ENCODE measurements around the gene DHX30. TPM values are rescaled to one million over a fixed set of nuclear protein-coding genes. Genes with fewer than 3 reads are reported as not detected.

DHX30 gene
- polyA plus RNA-seq, 1 of the 3 experiments (the other 2 are of a cell fraction) = 86.3 TPM

GRCh38 chr3:47846186-47846879 lies 43.4 kb downstream of the DHX30 start:
- 98% methylated on average over 20 of the region's 37 CpGs for WGBS (ENCODE audit: low lambda C conversion rate)
- CTCF ChIA-PET = interaction anchor here (3.0 kb wide), 1 partner anchor 306 kb away, joined by 20 read pairs; no protein-coding TSS in a partner anchor
- Histone ChIP-seq H3K4me2 (no peak overlapping the region), H2AFZ (ENCODE audit: low read depth) (no peak overlapping the region), H3K9me3 (no peaks in the 10 kb centered on the region), H3K36me3 (replicated peaks in 1 of 2; ENCODE audit: control insufficient read depth in 1 of 2, insufficient read depth in 2 of 2, low read length in 1 of 2) (peaks cover 39 to 89% of the 10 kb centered on the region in 2 experiments), H3K27ac (ENCODE audit: low read depth in 2 of 2, low read length in 1 of 2) (no peak overlapping the region; a peak in 1 of 4 replicates), H3K27me3 (ENCODE audit: insufficient read depth) (no peaks in the 10 kb centered on the region), H3K79me2 (ENCODE audit: insufficient read depth) (no peaks in the 10 kb centered on the region), H3F3A (replicated peaks; ENCODE audit: insufficient read depth) (peaks cover 18% of the 10 kb centered on the region), H3K4me3 (ENCODE audit: low read depth in 2 of 2, low read length in 1 of 2) (no peak overlapping the region), H3K4me1 (ENCODE audit: control insufficient read depth in 1 of 2, insufficient read depth in 2 of 2, low read depth in 1 of 2, low read length in 1 of 2) (no peaks in the 10 kb centered on the region), H4K20me1 (ENCODE audit: insufficient read depth) (peaks cover 23% of the 10 kb centered on the region; the same call in 1 of the 2 replicates), H3K9me2 (no peaks in the 10 kb centered on the region), H3K9ac (no peak overlapping the region)
- TF ChIP-seq SIN3A (IDR thresholded peaks at IDR 0.05; ENCODE audit: borderline replicate concordance, low read depth, low read length) = no peak
- no peak for TF ChIP-seq ELF1 (IDR thresholded peaks at IDR 0.05)
- no peak for TF ChIP-seq NFIC (IDR thresholded peaks at IDR 0.05; ENCODE audit: borderline replicate concordance)
- TF ChIP-seq POLR2AphosphoS5 (IDR thresholded peaks at IDR 0.05; ENCODE audit: low read depth, low read length) = no peak; the same call in 1 of the 2 replicates
- no peak for TF ChIP-seq SMC3 (IDR thresholded peaks at IDR 0.05; ENCODE audit: low read depth, low read length)
- no peak for TF ChIP-seq TCF12 (IDR thresholded peaks at IDR 0.05)
- no peak for TF ChIP-seq IRF3 (IDR thresholded peaks at IDR 0.05; ENCODE audit: low read depth, low read length)
- TF ChIP-seq EZH2phosphoT487 (IDR thresholded peaks at IDR 0.05; ENCODE audit: borderline replicate concordance, low read depth) = no peak
- TF ChIP-seq CTCF (IDR thresholded peaks at IDR 0.05) = no peak
- no peak for TF ChIP-seq RFX5 (IDR thresholded peaks at IDR 0.05; ENCODE audit: low read length)
- no peak for TF ChIP-seq FOXJ3 (CRISPR knock-in tag; IDR thresholded peaks at IDR 0.05)
- no peak for TF ChIP-seq FOXM1 (IDR thresholded peaks at IDR 0.05; ENCODE audit: low read depth)
- no peak for TF ChIP-seq PBX3 (IDR thresholded peaks at IDR 0.05)
- no peak for TF ChIP-seq RAD21 (IDR thresholded peaks at IDR 0.05; ENCODE audit: low read length)
- no peak for TF ChIP-seq TEAD4 (IDR thresholded peaks at IDR 0.05; ENCODE audit: borderline replicate concordance, insufficient read depth)
- no peak for TF ChIP-seq GATA2 (CRISPR knock-in tag; IDR thresholded peaks at IDR 0.05)
- no peak for TF ChIP-seq FOSL2 (IDR thresholded peaks at IDR 0.05; ENCODE audit: borderline replicate concordance, low read depth)
- TF ChIP-seq EP300 (IDR thresholded peaks at IDR 0.05; ENCODE audit: borderline replicate concordance in 1 of 2, low read depth in 1 of 2, low read length in 1 of 2) = no peak
- no peak for TF ChIP-seq CHD2 (IDR thresholded peaks at IDR 0.05; ENCODE audit: low read length, partially characterized antibody)
- TF ChIP-seq YY1 (IDR thresholded peaks at IDR 0.05; ENCODE audit: low read depth) = no peak
- no peak for DNase-seq
- POLR2A ChIA-PET = interaction anchor here (0.8 kb wide), 1 partner anchor 9 kb away, joined by 3 read pairs; no protein-coding TSS in a partner anchor
